Activated CD8-positive, alpha-beta memory T cell treated with anti-CD3 and anti-CD28 coated beads for 48 hours (primary cell): ENCODE data around the gene SDCBP2.

Experiments
- DNase-seq, 3 experiments: peaks; one replicate each; pipeline ENCODE4 v3.0.0-alpha.2; 2020; ENCODE audit warnings: low read depth in 2 of 3, low spot score in 2 of 3

The SDCBP2 gene

GRCh38 chr20:1328680-1329330 lies at the start of gene SDCBP2:
Gene SDCBP2 (minus strand): TSS chr20:1329139. CDS start chr20:1320416, 8,723 bp downstream.
- DNase-seq, result no peak

- no peak for DNase-seq
Measured at GRCh38 chr20:1378735-1379125, 49.8 kb upstream of the SDCBP2 start.

- DNase-seq, result no peak
Measured at GRCh38 chr20:1377984-1378734, 49.2 kb upstream of the SDCBP2 start.

- DNase-seq, result no peak
Measured at GRCh38 chr20:1377341-1377871, 48.5 kb upstream of the SDCBP2 start.

- DNase-seq, result no peak
Measured at GRCh38 chr20:1376408-1377270, 47.7 kb upstream of the SDCBP2 start.

GRCh38 chr20:1376007-1376406 lies 47.1 kb upstream of the SDCBP2 start:
- DNase-seq, result no peak

- no peak for DNase-seq
Measured at GRCh38 chr20:1375515-1375914, 46.6 kb upstream of the SDCBP2 start.

- no peak for DNase-seq
Measured at GRCh38 chr20:1374246-1374645, 45.3 kb upstream of the SDCBP2 start.

GRCh38 chr20:1373614-1374013 lies 44.7 kb upstream of the SDCBP2 start:
- no peak for DNase-seq

GRCh38 chr20:1373036-1373435 lies 44.1 kb upstream of the SDCBP2 start:
- no peak for DNase-seq

GRCh38 chr20:1371830-1372539 lies 43.0 kb upstream of the SDCBP2 start:
- no peak for DNase-seq

- DNase-seq, result no peak
Measured at GRCh38 chr20:1371202-1371782, 42.4 kb upstream of the SDCBP2 start.

GRCh38 chr20:1370548-1371110 lies 41.7 kb upstream of the SDCBP2 start:
- no peak for DNase-seq

GRCh38 chr20:1369970-1370369 lies 41.0 kb upstream of the SDCBP2 start:
- no peak for DNase-seq

GRCh38 chr20:1368448-1369199 lies 39.7 kb upstream of the SDCBP2 start:
- DNase-seq, result no peak

GRCh38 chr20:1367479-1367878 lies 38.5 kb upstream of the SDCBP2 start:
- no peak for DNase-seq

- DNase-seq, result no peak
Measured at GRCh38 chr20:1364106-1364505, 35.2 kb upstream of the SDCBP2 start.

GRCh38 chr20:1363522-1363921 lies 34.6 kb upstream of the SDCBP2 start:
- DNase-seq, result no peak

GRCh38 chr20:1362484-1362883 lies 33.5 kb upstream of the SDCBP2 start:
- DNase-seq, result no peak
